HG03558 (cell line): ENCODE measurements around the gene SELENOO.

ENCODE experiments used
- ATAC-seq: cut with Tn5 transposase; IDR thresholded peaks from one replicate; pipeline ENCODE4 v1.9.1; 2021; ENCODE audit warnings: moderate number of reproducible peaks; ENCODE audit not compliant: unreplicated experiment; ENCODE audit errors: extremely low read depth

SELENOO gene

DNA sequence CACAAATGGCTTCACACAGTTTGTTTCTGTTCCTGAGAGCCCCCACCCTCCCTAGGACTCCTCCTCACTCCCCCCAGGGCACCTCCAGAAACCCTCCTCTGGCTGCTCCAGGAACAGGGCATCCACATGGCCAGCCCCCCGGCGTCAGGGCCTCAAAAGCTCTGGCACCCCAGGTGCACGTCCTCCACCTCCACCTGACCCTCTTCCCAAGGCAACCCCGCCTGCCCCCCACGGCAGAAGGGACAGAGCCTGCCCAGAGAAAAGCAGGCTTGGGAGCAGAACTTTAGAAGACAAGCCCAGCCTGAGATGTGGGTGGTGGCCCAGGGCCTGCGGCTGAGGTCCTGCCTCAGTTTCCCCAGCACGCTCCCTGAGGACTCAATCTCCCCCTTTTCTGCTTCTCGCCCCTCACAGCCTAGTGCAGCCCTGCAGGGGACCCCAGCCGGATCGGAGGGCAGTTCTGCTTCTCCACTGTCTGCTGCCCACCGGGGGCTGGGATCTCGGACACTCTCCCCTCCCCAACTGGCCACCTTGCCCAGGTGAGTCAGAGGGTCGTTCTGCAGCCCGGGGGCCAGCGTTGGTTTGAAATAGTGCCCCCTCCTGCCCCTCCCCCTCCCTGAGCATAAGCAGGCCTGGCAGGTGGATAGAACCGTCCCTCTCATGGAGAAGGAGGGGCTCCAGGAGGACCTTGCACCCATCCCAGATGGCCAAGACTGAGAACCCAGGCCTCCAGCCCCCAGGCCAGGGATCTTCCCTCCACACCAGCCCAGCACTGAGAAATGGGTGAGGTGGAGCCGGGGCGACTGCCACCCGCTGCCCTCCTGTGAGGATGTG lies 17.5 kb upstream of the SELENOO start:
- ATAC-seq, result no peak

DNA sequence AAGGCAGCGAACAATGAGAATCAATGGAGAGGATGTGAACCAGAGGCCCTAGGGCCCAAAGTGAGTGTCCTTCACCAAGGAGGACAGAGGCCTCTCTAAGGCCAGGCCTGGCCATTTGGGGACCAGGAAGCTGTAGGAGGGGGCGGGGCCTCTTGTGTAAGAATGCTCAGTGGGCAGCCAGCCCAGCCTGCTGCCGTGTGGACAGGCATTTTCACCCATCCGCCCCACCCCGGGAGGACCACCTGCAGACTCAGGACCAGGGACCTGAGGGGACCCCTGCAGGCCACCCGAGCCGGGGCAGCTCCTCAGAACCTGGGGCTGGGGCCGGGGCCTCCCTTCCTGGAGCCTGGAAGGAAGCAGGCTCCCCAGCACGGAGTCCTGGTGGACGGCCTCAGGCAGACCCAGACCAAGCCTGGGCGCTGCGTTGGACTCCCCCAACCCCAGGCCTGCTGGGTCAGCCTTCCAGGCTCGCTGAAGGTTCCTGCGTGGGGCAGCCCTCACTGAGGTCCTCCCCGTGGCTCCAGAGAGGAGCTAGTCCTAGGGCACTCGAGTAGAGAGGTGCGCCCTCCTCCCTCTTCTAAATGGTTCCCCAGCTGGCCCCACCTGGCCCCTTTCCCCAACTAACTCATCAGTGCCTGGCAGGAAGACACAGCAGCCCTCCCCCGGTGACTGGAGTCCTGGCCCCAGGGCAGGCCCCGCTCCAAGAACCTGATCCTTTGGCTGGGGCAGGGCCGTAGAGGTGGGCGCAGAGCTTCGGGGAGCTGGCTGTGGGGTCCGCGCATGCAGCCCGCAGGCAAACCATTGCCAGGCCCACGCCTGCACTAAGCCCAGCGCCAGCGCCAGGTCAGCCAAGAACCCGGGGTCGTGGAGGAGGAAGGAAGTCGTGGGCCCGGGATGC lies 16.6 kb upstream of the SELENOO start:
- no peak for ATAC-seq

DNA sequence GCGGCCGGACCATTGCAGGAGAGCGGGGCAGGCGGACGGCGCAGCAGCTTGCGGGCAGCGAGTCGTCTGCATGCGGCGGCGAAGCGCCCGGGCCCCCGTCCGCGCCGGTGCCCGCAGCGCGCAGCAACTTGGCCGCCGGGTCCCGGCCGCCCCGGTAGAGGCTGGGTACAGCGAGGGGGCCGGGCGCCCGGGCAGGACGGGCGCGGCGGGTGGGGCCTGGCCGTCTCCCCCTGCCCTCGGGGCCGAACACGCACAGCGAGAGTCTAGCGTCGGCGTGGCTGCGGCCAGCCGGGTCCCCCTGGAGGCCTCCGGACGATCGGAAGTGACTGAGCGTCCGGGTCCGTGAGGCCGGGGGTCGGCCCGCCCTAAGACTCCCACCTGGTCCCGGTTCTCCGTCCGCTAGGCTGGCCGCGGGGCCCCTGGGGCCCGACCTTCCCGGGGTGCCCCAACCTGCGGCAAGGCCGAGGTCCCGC lies 15.9 kb upstream of the SELENOO start:
- no peak for ATAC-seq

DNA sequence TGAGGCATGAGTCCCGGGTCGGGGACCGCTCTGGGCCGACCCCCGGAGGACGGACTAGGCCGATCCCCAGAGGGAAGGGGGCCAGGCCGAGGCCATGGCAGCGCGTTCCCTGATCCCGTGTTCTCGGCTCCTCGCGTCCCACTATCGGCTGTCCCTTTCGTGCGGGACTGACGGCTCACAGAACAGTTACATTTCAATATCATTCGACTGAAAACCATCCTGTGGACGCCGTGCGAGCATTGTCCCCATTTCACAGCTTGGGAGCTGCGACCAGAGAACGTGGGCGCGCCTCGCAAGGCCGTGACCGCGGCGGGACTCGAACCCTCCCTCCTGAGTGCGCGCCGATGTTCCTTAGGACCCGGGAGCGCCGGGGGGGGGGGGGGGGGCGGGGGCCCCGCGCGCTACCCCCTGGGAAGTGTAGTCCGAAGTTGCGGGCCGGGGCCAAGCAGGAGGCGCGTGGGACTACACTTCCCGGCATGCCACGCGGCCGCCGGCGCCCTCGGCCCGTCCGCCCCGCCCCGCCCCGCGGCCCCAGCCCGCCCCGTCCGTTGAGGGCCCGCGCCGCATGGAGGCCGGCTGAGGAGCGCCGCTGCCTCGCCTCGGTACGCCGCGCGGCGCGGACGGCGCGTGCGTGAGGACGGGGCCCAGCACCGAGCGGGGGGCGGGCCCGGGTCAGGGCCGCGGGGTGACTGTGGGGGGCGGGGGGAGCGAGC lies 15.3 kb upstream of the SELENOO start, which contains the start of gene TRABD:
Gene TRABD, plus strand, starts transcription at position 539 of the 713 bp plus-strand sequence. CDS start 7,148 bp downstream, outside the sequence.
- ATAC-seq, result no peak

DNA sequence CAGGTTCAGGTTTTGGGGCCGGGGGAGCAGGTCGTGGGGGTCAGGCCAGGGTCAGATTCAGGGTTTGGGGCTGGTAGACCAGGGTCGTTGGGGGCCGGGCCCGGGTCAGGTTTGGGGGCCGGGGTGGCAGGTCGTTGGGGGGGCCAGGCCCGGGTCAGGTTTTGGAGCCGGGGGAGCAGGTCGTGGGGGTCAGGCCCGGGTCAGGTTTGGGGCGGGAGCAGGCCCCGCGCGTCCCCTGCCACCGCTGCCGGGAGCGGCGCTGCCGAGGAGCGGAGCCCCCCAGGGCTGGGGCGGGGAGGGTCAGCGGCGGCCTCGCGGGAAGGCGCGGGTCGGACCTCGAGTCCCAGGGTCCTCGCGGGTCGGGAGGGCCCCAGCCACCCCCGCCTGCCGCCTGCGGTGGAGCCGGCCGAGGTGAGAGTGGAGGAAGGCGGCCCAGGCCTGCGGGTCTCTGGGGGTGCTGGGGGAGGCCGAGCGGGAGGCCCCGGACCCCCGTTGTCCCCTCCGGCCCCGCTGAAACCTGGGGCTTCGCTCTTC lies 14.6 kb upstream of the SELENOO start:
- ATAC-seq, result no peak

DNA sequence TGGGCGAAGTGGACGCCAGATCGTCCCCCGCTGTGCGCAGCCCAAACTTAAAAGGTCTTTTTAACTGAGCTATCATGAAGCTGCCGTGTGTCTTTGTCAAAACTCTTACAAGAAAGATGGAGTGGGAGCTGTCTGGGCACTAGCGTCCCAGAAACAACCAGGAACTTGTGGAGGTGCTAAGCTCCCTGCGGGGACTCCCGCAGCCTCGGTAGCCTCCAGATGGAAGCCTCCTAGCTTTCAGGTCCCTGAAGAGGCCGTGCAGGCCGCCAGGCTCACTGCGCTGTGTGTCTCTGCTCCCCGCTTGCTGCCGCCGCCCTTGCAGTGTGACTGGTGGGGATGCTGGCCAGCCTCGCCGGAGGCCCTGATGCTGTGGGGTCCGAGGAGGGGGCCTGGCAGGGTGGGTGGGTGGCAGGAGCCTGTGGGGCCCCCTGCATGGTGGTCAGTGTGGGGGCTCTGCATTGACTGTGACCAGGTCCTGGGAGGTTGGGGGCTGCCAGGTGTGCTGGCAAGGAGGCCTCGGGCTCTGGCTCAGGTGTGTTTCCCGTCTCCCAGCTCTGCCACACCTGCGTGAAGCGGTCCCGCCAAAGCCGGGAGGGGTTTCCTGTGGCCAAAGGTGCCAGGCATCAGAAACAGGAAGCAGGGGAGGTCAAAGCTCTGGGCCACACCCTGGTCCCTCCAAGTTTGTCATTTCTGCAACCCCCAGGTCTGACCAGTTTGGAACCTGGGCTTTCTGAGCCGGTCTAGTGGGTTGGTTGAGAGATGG lies 13.9 kb upstream of the SELENOO start:
- no peak for ATAC-seq

DNA sequence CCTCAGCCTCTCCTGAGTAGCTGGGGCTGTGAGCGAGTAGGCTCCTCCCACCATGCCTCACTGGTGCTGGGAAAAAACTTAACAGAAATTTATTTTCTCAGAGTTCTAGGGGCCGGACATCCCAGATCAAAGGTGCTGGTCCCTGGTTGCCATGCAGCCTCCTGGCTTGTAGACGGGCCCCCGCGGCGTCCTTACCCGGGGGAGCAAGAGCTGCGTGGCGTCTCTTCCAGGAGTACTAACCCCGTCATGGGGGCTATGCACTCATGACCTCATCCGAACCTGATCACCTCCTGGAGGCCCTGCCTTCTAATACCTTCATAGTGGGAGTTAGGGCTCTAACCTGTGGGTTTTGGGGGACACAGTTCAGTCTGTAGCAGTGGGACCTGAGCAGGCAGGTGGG lies 12.5 kb upstream of the SELENOO start:
- no peak for ATAC-seq

DNA sequence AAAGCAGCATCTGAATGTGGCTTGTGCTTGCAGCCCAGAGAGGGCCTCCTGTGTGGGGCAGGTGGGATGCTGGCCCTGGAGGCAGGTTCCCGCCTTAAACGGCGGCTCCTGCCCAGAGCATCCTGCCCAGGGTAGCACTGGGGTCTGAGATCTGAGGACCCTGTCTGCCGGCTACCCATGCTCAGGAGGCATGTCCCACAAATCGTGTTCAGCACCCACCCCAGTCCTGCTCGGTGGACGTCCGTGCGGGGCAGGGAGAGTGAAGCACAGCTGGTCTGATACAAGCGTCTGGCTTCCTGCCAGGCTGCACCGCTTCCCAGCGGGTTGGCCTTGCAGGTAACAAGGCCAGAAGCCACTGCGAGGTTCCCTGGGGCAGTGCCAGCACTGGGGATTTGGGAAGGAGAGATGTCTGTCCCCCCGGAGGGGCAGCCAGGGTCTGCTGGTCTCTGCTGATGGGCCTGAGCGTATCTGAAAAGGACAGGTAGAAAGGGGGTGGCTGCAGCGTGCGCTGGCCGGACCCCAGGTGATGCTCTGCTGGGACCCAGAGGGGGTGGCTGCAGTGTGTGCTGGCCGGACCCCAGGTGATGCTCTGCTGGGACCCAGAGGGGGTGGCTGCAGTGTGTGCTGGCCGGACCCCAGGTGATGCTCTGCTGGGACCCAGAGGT lies 11.5 kb upstream of the SELENOO start:
- no peak for ATAC-seq

DNA sequence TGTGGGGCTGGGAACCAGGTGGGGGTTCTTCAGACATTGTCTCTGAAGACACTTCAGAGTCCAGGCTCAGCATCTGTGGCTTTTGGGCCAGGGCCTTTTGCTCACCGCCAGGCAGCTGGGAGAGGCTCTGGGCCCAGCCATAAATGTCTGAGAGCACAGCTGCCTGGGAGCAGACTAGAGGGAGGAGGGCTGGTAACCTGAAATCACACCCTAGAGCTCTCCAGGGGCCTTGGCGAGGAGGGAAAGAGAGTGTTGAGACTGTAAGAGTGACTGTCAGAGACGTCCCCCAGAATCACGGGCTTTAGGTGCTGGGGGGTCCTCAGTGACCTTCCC lies 11.0 kb upstream of the SELENOO start:
- ATAC-seq, result no peak

DNA sequence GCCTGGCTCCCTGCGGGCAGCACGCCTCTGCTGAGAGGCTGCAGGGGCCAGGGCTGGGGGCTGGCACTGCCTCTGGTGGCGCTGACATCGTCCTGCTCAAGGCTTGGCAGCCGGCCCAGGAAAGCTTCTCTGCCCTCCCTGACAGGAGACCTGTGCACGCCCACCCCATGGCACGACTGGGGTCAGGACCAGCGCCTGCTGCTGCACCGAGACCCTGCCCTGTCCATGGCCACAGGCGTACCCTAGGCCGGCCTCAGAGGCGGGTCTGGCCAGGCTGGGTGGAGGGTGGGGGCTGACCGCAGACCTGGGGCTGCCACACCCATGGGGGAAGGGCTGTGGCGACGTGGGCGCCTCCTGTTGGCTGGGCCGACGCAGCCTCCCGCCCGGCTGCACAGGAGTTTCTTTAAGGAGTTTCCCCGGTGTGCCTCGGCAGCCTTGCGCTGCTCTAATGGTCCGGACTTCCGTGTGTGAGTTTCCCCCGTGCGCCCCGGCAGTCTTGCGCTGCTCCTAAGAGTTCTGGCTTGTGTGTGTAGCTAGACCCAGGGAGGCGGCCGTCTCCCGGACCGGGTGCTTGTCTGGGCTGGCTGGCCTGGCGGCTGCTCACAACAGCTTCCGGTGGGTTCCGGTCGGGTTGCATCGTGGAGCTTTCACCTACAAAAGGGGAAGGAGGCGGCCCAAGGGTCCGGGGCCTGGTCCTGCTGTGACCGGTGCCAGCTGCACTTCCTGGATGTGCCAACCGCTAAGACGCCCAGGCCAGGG lies 10.4 kb upstream of the SELENOO start:
- no peak for ATAC-seq

DNA sequence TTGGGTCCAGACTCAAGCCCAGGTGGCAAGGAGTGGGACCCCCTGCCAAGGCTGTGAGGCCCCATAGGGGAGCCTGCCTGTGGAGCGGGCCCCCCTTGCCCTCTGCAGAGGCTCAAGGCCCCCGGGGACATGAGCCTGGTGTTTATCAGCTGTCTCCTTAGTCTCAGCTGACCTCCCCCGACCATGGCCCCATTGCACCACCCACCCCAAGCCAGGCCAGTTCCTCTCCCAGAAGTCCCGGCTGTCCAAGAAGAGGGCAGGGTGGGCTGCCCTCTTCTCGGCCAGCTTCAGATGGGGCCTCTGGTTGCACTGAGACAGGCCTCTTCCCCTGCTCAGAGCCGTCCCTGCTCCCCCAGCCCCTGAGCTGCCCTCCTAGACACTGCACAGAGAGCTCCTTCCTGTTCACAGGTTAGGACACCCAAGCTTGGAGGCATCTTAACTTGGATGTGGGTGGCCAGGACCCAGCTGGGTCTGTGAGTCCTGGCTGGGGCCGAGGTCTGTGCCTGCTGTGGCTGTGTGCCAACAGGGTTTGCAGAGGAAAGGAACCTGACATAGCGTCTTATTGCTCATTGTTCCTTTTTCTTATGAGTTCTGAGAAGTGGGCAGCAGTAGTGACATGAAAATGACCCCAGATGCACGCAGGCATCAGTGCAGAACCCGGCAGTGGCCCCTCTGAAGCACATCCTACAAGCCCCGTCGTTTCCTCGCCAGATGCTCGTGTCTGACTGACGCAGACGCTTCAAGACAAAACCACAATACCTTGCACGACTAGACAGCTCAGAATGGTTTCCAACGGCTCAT lies 9.7 kb upstream of the SELENOO start:
- ATAC-seq, result no peak

DNA sequence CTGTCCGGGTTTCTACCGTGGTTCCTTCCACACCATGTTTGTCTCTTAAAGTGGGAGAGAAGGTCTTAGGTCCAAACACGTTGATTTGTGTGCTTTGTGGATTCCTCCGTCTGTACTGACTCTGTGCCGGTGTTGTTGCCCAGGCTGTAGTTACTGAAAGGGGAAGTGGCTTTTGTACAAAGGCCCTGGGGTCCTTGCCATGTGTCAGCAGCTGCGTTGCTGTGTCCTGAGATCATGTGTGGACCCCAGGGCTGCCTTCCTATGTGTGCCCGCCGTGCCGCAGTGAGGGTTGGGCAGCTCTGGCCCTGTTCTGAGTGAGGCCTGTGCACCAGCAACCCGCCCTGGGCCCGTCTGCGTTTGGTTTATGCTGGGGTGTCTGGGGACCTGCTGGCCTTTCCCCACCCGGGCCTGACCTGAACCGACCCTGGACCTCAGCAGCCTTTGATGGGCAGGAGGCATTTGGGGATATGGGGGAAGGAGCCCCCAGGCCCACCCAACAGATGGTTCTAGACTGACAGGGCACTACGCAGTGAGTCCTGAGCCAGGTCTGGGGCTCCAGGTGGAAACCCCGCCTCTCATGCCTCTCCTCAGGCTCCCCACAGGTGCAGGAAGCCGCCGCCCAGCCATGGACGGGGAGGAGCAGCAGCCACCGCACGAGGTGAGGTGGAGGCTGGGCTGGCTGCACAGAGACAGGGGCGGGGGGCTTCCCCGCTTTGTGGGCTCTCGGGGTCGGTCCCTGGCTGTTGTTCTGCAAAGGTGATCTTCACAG lies 8.2 kb upstream of the SELENOO start:
- ATAC-seq, result no peak

DNA sequence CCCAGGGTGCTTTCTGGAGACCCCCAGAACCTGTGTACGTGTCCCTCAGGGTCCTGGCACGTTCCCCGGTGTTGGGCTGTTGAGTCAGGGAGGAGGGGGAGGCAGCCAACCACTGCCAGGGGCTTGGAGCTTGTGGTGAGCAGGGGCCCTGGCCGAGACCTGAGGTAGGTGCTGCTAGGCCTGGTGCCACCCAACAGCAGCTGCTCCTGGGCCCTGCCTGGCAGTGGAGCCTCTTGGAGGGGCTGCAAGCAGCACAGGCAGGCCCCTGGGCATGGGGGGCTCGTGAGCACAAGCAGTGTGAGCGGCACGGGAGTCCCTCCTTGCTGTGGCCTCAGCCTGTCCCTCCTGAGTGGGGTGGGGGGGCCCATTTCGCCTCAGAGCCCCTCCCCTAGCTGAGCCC lies 7.2 kb upstream of the SELENOO start:
- ATAC-seq, result no peak

DNA sequence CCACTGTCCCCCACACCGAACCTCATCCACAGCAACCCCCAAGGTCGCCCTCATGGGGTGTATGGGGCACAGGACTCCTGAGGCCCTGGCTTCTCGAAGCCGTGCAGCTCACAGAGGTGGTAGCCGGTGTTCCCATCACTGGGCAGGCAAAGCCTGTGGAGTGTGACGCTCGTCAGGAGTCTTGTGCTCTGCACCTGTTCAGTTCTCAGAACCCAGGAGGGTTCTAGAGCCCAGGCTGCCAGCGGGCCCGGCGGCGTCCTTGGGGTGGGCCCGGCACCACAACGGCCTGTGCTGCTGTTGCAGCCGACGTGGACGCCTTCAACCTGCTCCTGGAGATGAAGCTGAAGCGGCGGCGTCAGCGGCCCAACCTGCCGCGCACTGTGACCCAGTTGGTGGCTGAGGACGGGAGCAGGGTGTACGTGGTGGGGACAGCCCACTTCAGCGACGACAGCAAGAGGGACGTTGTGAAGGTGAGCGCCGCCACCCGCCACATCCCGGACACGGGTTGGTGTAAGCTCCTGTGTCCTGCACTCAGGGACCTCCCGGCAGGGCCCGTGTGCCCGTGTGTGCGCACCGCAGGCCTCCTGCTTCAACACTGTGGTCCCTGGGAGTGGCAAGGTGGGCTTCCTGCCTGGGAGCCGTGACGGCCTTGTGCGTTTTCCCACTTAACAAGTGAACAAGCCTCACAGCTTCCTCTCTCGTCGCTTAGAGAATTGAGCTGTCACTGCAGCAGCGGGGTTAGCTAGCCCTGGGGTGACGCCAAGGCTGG lies 6.6 kb upstream of the SELENOO start:
- no peak for ATAC-seq

DNA sequence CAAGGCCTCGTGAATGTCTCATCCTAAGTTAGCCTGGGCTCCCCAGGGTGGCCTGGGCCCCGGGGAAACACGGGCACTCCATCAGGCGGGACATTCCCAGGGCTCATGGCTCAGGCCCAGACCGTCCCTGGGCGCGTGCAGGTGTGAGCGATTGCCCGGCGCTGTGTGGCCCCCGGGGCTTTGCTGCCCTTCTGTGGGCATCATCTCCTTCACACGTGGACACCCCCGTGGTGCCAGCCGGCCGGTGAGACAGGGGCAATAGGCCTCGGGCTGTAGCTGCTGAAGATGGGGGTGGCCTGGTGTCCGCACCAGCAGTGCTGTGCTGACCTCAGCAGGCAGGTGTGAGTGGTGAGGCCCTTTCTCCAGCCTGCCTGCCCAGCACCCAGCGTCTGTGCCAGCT lies 4.6 kb upstream of the SELENOO start:
- ATAC-seq, result no peak
